ENCODE measurements around the gene ICOSLG.
"Not testable (repeated sequence)": the region's sequence is repeated elsewhere in the genome, so short reads cannot be mapped to it uniquely, and the experiment has no call there.

ICOSLG gene

GRCh38 chr21:44240842-44241241, at the start of gene ICOSLG:
ICOSLG (minus strand) TSS chr21:44240943; CDS start chr21:44240817, 126 bp downstream.
- DNase-seq (ENCODE audit: low read depth in 2 of 2, low spot score in 1 of 2), result not testable (repeated sequence)

DNA sequence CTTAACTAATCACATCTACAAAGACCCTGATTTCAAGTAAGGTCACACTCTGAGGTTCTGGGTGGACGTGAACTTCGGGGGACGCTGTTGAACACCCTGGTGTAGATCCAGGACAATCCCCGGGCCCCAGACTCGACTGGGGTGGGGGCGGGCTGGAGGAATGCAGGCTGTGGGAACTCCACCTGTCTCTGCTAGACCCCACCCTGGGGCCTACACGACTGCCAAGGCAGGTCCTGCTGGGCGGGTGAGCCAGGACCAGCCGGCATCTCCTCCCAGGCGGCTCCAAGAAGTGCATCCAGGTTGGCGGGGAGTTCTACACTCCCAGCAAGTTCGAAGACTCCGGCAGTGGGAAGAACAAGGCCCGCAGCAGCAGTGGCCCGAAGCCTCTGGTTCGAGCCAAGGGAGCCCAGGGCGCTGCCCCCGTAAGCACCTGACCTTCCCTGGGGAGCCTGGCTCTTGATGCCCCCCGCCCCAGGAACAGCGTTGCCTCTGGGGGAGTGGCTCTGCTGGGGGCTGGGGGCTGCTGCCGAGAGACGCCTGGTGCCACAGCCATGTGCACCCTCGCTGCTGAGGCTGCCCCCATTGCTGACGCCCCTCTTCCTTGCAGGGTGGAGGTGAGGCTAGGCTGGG, 48.8 kb upstream of the ICOSLG start:
- no peak for DNase-seq (ENCODE audit: low read depth in 2 of 2, low spot score in 1 of 2)

GRCh38 chr21:44288251-44289110, 47.7 kb upstream of the ICOSLG start:
- DNase-seq (ENCODE audit: low read depth in 2 of 2, low spot score in 1 of 2), result no peak

DNA sequence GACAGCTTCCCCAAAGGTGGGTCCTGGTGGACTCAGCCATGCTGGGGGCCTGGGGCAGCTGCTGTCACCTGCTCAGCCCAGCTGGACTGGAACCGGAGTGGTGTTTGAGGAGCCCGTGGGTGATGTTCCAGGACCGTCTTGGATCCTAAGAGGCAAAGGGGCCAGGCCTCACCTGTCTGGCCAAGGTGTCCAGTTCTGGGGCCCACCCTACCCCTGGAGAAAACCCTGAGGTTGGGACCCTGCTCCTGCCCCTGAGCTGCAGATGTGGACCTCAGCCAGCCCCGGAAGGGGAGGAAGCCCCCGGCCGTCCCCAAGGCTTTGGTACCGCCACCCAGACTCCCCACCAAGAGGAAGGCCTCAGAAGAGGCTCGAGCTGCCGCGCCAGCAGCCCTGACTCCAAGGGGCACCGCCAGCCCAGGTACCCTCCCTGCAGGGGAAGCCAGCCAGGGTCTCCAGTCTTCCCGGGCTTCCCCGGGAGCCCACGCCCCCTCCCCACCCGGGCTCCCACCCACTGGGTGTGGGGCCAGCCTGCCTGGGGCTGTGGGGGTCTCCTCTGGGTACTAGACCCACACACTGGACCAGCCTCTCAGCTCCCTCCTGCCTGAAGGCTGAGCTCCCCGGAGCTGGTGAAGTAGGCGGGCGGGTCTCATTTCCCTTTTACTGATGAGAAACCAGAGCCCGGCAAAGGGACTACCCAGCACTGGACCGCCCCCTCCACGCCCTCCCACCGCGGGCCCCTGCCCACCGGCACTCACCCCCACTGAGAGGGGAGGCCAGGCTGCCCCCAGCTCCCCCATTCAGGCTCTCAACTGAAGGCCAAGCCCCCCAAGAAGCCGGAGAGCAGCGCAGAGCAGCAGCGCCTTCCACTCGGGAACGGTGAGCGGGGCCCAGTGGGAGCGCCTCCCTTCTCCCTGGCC, 46.2 kb upstream of the ICOSLG start:
- DNase-seq (ENCODE audit: low read depth in 2 of 2, low spot score in 1 of 2), result no peak

GRCh38 chr21:44286086-44286715, 45.5 kb upstream of the ICOSLG start:
- DNase-seq (ENCODE audit: low read depth in 2 of 2, low spot score in 1 of 2), result no peak

- no peak for DNase-seq (ENCODE audit: low read depth in 2 of 2, low spot score in 1 of 2)
Measured at GRCh38 chr21:44285138-44285992, 44.6 kb upstream of the ICOSLG start, which contains the start of gene AIRE. AIRE (plus strand) TSS chr21:44285876; CDS start chr21:44286007, 131 bp downstream.

DNA sequence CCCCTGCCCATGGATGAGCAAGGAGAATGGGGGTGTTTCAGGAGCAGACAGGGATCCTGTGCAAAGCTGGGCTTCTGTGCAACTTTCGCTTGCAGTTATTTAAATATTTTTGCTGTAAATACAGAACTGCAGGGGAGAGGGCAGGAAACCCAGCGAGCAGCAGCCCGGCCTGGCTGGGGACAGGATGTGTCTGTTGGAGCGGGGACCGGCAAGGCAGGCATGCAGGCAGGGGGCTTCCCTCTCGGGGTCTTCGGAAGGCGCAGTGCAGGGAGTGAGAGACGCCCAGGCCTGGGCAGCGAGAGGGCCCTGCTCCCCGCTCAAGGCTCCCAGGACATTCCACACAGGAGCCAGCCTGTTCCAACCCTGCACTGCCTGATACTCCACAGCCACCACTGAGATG, 43.2 kb upstream of the ICOSLG start:
- DNase-seq (ENCODE audit: low read depth in 2 of 2, low spot score in 1 of 2), result no peak

DNA sequence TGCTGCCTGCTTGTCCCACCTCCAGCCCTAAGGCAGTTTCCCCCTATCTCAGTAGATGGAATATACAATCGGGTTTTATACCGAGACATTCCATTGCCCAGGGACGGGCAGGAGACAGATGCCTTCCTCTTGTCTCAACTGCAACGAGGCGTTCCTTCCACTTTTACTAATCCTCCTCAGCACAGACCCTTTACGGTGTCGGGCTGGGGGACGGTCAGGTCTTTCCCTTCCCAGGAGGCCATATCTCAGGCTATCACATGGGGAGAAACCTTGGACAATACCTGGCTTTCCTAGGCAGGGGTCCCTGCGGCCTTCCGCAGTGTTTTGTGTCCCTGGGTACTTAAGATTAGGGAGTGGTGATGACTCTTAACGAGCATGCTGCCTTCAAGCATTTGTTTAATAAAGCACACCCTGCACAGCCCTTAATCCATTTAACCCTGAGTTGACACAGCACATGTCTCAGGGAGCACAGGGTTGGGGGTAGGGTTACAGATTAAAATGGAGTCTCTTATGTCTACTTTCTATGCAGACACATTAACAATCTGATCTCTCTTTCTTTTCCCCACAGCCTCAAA, 42.6 kb upstream of the ICOSLG start:
- DNase-seq (ENCODE audit: low read depth in 2 of 2, low spot score in 1 of 2), result not testable (repeated sequence)

GRCh38 chr21:44282370-44282769, 41.6 kb upstream of the ICOSLG start:
- DNase-seq (ENCODE audit: low read depth in 2 of 2, low spot score in 1 of 2), result no peak

DNA sequence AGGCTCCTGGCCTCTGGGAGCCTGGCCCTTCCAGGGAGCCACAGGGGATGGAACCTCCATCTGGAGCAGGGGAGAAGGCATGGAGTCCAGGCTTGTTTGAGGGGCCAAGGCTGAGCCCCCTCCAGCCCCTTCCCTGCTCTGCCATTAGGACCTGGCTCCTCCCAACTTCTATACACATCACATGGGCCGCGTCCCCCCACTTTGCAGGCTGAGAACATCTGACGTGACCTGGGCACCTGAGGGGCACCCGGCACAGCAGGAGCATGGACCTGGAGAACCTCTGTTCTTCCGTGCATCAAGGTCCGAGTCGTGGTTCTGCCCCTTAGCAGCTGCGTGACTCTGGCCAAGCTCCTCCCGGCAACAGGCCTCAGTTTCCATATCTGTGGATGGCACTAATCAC, 41.1 kb upstream of the ICOSLG start:
- DNase-seq (ENCODE audit: low read depth in 2 of 2, low spot score in 1 of 2), result no peak

GRCh38 chr21:44279354-44280260, 38.9 kb upstream of the ICOSLG start:
- no peak for DNase-seq (ENCODE audit: low read depth in 2 of 2, low spot score in 1 of 2)

- no peak for DNase-seq (ENCODE audit: low read depth in 2 of 2, low spot score in 1 of 2)
Measured at GRCh38 chr21:44275041-44275440, 34.3 kb upstream of the ICOSLG start.

DNA sequence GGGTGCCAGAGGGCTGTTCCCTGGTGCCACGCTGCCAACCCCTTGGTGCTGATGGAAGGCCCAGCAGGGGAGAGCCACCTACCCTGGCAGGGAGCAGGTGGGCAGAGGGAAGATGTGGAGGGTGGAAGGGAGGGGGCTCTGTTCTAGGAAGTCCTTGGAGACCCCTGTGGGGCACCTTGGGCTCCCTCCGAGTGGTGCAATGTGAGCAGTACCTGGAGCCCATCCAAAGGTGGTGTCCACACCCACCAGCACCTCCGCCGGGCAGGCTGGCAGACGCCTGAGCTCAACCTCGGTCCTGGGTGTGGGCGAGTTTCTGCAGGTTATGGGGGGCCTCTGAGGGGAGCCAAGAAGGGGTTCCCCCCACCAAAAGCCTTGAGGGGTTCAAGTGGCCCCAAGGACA, 32.3 kb upstream of the ICOSLG start:
- DNase-seq (ENCODE audit: low read depth in 2 of 2, low spot score in 1 of 2), result no peak

DNA sequence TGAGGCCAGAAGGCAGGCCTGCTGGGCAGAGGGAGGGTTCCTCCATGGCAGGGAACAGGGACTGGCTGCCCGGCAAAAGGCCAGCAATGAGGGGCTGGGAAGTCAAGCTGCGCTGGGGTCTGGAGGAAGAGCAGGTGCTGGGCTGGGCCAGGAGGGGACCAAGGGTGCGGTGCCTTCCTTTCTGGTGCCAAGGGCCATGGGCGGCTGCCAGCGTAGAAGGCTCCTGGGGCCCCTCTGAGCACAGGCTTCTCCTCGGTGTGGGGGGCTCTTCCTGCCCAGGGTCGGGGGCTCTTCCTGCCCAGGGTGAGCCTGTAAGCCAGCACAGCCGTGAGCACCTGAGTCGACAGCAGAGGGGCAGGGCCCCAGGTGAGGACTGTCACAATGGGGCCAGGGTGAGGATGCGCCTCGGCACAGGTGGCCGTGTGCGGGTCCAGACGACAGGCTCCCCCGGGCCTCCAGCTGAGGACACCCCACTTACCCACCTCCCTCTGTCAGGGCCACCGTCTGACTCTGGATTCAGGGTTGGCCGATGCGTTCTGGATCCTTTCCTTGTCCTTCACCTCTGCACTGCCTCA, 31.6 kb upstream of the ICOSLG start:
- DNase-seq (ENCODE audit: low read depth in 2 of 2, low spot score in 1 of 2), result no peak

DNA sequence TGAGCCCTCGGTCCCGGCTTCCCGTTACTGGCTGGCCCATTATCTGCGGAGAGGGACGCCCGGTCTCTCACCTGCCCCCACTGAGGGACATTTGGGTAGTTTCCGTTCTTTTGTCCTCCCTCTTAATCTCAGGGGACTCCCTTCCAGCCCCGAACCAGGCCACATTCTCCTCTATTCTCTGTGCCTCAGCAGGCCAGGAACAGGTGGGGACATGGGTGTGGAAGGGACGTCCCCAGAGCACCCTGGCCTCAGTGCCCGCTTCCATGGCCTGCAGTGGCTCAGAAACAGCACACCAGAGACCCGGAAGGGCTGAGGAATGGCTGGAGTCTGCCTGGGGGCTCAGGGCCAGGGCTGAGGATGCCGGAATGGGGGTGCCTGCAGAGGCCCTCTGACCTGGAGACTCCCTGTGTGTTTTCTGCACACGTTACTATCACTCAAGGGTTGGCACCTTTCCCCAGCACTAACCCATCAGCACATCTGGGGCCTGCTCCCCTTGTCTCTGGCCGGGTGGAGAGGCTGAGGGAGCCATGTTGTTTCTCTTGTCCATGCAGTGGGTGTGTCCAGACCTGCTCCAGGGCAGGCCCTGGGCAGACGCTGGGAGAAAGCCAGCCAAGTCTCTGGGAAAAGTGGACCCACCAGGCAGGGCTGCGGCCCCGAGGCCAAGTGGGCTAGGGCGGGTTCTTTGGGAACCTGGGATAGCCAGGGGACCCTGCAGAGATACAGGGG, 31.0 kb upstream of the ICOSLG start:
- no peak for DNase-seq (ENCODE audit: low read depth in 2 of 2, low spot score in 1 of 2)

DNA sequence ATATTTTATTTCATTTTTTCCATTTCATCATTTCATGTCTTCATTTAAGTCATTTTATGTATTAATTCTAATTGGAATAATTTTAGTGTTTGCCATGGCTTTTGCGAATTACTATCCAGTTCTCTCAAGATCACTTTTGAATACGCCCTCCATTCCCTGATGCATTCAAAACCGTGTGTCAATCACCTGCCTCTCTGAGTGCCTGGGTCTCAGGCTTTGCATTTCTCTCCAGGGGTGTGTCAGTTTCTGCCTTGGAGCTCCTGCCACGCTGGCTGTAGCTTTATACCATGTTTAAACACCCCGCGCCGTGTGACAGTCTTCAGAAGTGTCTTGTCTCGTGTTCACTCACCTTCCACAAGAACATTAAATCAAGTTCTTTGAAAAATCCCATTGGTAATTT, 28.3 kb upstream of the ICOSLG start:
- DNase-seq (ENCODE audit: low read depth in 2 of 2, low spot score in 1 of 2), result no peak

GRCh38 chr21:44267655-44268142, 27.0 kb upstream of the ICOSLG start:
- no peak for DNase-seq (ENCODE audit: low read depth in 2 of 2, low spot score in 1 of 2)
